ENCODE data around the gene LPAR5. TPM values are rescaled to one million over a fixed set of nuclear protein-coding genes. Genes with fewer than 3 reads are reported as not detected.
"Not testable (repeated sequence)": the region's sequence is repeated elsewhere in the genome, so short reads cannot be mapped to it uniquely, and the experiment has no call there.

Gene LPAR5
- total RNA-seq, 1 experiment from 2014 or later, result not detected

GRCh38 chr12:6602526-6602925 lies 33.2 kb downstream of the LPAR5 start:
- TF ChIP-seq, protein P1, sequence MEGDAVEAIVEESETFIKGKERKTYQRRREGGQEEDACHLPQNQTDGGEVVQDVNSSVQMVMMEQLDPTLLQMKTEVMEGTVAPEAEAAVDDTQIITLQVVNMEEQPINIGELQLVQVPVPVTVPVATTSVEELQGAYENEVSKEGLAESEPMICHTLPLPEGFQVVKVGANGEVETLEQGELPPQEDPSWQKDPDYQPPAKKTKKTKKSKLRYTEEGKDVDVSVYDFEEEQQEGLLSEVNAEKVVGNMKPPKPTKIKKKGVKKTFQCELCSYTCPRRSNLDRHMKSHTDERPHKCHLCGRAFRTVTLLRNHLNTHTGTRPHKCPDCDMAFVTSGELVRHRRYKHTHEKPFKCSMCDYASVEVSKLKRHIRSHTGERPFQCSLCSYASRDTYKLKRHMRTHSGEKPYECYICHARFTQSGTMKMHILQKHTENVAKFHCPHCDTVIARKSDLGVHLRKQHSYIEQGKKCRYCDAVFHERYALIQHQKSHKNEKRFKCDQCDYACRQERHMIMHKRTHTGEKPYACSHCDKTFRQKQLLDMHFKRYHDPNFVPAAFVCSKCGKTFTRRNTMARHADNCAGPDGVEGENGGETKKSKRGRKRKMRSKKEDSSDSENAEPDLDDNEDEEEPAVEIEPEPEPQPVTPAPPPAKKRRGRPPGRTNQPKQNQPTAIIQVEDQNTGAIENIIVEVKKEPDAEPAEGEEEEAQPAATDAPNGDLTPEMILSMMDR (IDR thresholded peaks at IDR 0.05), result no peak
- TF ChIP-seq SIN3A (IDR thresholded peaks at IDR 0.05; ENCODE audit: borderline replicate concordance, insufficient read depth, low read depth, low read length), result no peak
- TF ChIP-seq POLR2AphosphoS5 (IDR thresholded peaks at IDR 0.05; ENCODE audit: low read depth, low read length), result no peak
- TF ChIP-seq, protein P2, sequence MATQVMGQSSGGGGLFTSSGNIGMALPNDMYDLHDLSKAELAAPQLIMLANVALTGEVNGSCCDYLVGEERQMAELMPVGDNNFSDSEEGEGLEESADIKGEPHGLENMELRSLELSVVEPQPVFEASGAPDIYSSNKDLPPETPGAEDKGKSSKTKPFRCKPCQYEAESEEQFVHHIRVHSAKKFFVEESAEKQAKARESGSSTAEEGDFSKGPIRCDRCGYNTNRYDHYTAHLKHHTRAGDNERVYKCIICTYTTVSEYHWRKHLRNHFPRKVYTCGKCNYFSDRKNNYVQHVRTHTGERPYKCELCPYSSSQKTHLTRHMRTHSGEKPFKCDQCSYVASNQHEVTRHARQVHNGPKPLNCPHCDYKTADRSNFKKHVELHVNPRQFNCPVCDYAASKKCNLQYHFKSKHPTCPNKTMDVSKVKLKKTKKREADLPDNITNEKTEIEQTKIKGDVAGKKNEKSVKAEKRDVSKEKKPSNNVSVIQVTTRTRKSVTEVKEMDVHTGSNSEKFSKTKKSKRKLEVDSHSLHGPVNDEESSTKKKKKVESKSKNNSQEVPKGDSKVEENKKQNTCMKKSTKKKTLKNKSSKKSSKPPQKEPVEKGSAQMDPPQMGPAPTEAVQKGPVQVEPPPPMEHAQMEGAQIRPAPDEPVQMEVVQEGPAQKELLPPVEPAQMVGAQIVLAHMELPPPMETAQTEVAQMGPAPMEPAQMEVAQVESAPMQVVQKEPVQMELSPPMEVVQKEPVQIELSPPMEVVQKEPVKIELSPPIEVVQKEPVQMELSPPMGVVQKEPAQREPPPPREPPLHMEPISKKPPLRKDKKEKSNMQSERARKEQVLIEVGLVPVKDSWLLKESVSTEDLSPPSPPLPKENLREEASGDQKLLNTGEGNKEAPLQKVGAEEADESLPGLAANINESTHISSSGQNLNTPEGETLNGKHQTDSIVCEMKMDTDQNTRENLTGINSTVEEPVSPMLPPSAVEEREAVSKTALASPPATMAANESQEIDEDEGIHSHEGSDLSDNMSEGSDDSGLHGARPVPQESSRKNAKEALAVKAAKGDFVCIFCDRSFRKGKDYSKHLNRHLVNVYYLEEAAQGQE (IDR thresholded peaks at IDR 0.05; ENCODE audit: insufficient read depth in 1 of 2, low read depth in 2 of 2, low read length in 1 of 2), result no peak
- TF ChIP-seq TCF7L2 (IDR thresholded peaks at IDR 0.05; ENCODE audit: low read depth, low read length), result no peak
- ChIA-PET POLR2A (no interaction called here), CTCF (no interaction called here)
- BruUV-seq (replicated peaks), result no TSS peak
- H3K4me3 ChIP-seq (ENCODE audit: low read depth in 2 of 2, low read length in 2 of 2), result no peak overlapping the region
- H3K4me1 ChIP-seq (ENCODE audit: control insufficient read depth, insufficient read depth, low read length), result peaks cover 12% of the 10 kb centered on the region; the same call in 1 of the 2 replicates
- DNase-seq (ENCODE audit: low read depth, low spot score), result no peak
- H3K9me3 ChIP-seq (ENCODE audit: control insufficient read depth, insufficient read depth, low read depth, low read length), result no peaks in the 10 kb centered on the region
- no peak overlapping the region for H3K27ac ChIP-seq (ENCODE audit: low read length)
- H3K27me3 ChIP-seq (ENCODE audit: control insufficient read depth, insufficient read depth, low read length), result no peaks in the 10 kb centered on the region
- in situ Hi-C loops (cut with HindIII; ENCODE audit: low pct_unique_long_range_greater_than_20kb, low sequenced_read_pairs) (no loop called here), intact Hi-C loops (cut with micrococcal nuclease; ENCODE audit: unreplicated experiment) (no loop called here)
- ATAC-seq, result no peak
- peaks cover 10% of the 10 kb centered on the region; the same call in 1 of the 2 replicates for H3K36me3 ChIP-seq (ENCODE audit: control insufficient read depth, insufficient read depth, low read length)

DNA sequence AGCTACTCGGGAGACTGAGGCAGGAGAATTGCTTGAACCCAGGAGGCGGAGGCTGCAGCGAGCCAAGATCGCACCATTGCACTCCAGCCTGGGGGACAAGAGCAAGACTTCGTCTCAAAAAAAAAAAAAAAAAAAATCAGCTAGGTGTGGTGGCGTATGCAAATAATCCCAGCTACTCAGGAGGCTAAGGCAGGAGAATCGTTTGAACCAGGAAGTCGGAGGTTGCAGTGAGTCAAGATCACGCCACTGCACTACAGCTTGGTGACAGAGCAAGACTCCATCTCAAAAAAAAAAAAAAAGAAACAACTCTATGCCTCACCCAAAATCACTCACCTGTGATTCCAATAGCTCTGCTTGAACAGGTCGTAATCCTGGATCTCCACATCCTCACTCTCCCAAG lies 40.1 kb downstream of the LPAR5 start:
- POLR2A ChIA-PET, result interaction anchor here (0.7 kb wide), 1 partner anchor 28 kb away, joined by 4 read pairs; no protein-coding TSS in a partner anchor
- H3K4me3 ChIP-seq (ENCODE audit: low read depth in 2 of 2, low read length in 2 of 2); H3K27ac ChIP-seq (ENCODE audit: low read length); in situ Hi-C loops (cut with HindIII; ENCODE audit: low pct_unique_long_range_greater_than_20kb, low sequenced_read_pairs); intact Hi-C loops (cut with micrococcal nuclease; ENCODE audit: unreplicated experiment); ATAC-seq; DNase-seq (ENCODE audit: low read depth, low spot score); BruUV-seq (replicated peaks); H3K9me3 ChIP-seq (ENCODE audit: control insufficient read depth, insufficient read depth, low read depth, low read length); H3K4me1 ChIP-seq (ENCODE audit: control insufficient read depth, insufficient read depth, low read length); H3K27me3 ChIP-seq (ENCODE audit: control insufficient read depth, insufficient read depth, low read length): not testable (repeated sequence)
- peaks cover 13% of the 10 kb centered on the region for H3K36me3 ChIP-seq (ENCODE audit: control insufficient read depth, insufficient read depth, low read length)
- CTCF ChIA-PET, result interaction anchor here (0.7 kb wide), 2 partner anchors 33 to 269 kb away, joined by 5 to 7 read pairs; no protein-coding TSS in a partner anchor

DNA sequence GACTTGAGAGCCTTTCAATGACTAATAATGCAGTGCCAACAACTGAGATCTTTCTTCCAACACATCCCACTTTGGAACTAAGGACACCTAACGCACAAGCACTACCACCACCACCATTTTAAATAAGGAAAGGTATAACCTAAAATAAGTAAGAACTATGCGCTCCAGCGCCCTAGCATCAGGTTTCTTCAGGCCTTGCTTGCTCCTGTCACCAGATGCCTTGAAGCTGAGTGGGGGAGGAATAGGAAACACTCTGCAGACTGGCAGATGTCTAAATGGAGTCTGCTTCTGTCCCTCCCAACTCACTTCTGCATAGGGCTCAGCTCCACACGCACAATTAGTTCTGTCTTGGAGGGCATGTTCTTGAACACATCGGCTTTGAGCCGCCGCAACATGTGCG lies 43.7 kb downstream of the LPAR5 start:
- POLR2A ChIA-PET, result no interaction called here
- Histone ChIP-seq H3K9me3 (ENCODE audit: control insufficient read depth, insufficient read depth, low read depth, low read length) (no peaks in the 10 kb centered on the region), H3K27ac (ENCODE audit: low read length) (no peak overlapping the region), H3K4me1 (ENCODE audit: control insufficient read depth, insufficient read depth, low read length) (no peaks in the 10 kb centered on the region), H3K4me3 (ENCODE audit: low read depth in 2 of 2, low read length in 2 of 2) (no peak overlapping the region), H3K27me3 (ENCODE audit: control insufficient read depth, insufficient read depth, low read length) (no peaks in the 10 kb centered on the region), H3K36me3 (ENCODE audit: control insufficient read depth, insufficient read depth, low read length) (peaks cover 24% of the 10 kb centered on the region)
- intact Hi-C loops (cut with micrococcal nuclease; ENCODE audit: unreplicated experiment) (no loop called here), in situ Hi-C loops (cut with HindIII; ENCODE audit: low pct_unique_long_range_greater_than_20kb, low sequenced_read_pairs) (no loop called here)
- BruUV-seq (replicated peaks), result no TSS peak
- CTCF ChIA-PET, result no interaction called here
- no peak for TF ChIP-seq TCF7L2 (IDR thresholded peaks at IDR 0.05; ENCODE audit: low read depth, low read length)
- DNase-seq (ENCODE audit: low read depth, low spot score) (no peak), ATAC-seq (no peak)

DNA sequence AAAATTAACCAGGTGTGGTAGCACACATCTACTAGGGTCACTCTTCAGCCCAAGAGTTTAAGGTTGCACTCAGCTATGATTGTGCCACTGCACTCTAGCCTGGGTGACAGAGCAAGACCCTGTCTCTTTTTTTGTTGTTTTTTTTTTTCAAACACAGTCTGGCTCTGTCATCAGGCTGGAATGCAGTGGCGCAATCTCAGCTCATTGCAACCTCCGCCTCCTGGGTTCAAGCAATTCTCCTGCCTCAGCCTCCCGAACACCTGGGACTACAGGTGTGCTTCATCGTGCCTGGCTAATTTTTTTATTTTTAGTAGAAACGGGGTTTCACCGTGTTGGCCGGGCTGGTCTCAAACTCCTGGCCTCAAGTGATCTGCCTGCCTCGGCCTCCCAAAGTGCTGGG lies 49.2 kb downstream of the LPAR5 start:
- in situ Hi-C loops (cut with HindIII; ENCODE audit: low pct_unique_long_range_greater_than_20kb, low sequenced_read_pairs); DNase-seq (ENCODE audit: low read depth, low spot score); H3K4me3 ChIP-seq (ENCODE audit: low read depth in 2 of 2, low read length in 2 of 2); BruUV-seq (replicated peaks); intact Hi-C loops (cut with micrococcal nuclease; ENCODE audit: unreplicated experiment); H3K9me3 ChIP-seq (ENCODE audit: control insufficient read depth, insufficient read depth, low read depth, low read length); H3K27ac ChIP-seq (ENCODE audit: low read length); H3K4me1 ChIP-seq (ENCODE audit: control insufficient read depth, insufficient read depth, low read length); H3K27me3 ChIP-seq (ENCODE audit: control insufficient read depth, insufficient read depth, low read length); POLR2A ChIA-PET; ATAC-seq; CTCF ChIA-PET: not testable (repeated sequence)
- H3K36me3 ChIP-seq (ENCODE audit: control insufficient read depth, insufficient read depth, low read length), result peaks cover 24% of the 10 kb centered on the region
